Measurements from ENCODE around the gene RYK.

DNA sequence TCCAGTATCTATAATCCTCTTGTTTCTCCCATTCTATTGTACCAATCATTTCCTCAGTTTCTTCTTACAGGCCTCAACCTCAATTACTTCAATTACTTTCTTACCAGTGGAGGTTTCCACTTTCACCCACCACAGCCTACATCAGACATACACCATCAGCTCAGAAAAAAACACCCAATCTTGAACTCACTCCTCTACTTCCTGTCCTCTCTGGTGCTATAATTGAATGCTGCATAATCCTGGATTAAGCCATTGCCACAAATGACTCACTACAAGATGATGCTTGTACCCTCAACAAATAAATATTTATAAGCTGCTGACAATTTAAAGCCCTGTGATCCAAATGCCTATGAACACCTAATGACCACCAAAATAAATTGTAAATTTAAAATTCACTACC is 18.5 kb downstream of the RYK start:
- no peak for TF ChIP-seq POLR2A (IDR thresholded peaks at IDR 0.05)
- TF ChIP-seq, protein P1, sequence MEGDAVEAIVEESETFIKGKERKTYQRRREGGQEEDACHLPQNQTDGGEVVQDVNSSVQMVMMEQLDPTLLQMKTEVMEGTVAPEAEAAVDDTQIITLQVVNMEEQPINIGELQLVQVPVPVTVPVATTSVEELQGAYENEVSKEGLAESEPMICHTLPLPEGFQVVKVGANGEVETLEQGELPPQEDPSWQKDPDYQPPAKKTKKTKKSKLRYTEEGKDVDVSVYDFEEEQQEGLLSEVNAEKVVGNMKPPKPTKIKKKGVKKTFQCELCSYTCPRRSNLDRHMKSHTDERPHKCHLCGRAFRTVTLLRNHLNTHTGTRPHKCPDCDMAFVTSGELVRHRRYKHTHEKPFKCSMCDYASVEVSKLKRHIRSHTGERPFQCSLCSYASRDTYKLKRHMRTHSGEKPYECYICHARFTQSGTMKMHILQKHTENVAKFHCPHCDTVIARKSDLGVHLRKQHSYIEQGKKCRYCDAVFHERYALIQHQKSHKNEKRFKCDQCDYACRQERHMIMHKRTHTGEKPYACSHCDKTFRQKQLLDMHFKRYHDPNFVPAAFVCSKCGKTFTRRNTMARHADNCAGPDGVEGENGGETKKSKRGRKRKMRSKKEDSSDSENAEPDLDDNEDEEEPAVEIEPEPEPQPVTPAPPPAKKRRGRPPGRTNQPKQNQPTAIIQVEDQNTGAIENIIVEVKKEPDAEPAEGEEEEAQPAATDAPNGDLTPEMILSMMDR (IDR thresholded peaks at IDR 0.05): no peak

Data from esophagus squamous epithelium (tissue), 4 donors.